ENCODE measurements around the gene TECPR2. TPM values are rescaled to one million over a fixed set of nuclear protein-coding genes. Genes with fewer than 3 reads are reported as not detected.
A peak's percentile ranks its signal among the peaks of the same experiment; 100 is the strongest.

The TECPR2 gene
- total RNA-seq, 6 donors from 2014 or later: 16.3 to 71.2 (median 24.6) TPM

DNA sequence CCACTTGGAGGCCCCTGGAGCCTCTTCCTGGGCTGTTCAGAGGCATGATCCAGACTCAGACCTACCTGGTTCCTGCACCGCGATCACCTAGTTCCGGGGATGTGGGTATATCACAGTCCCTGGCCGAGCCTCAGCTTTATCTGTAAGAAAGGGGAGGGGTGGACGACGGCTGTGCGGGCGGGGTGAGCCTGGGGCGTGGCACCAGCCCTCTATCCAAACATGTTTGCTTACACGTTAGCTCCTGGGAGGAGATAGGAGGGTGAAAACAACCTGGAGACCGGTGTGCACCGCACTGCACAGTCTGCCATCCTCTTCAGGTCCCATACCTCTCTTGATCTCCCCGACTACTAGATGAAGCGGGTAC lies 145.7 kb downstream of the TECPR2 start:
- peak; percentile 48 to 79 for DNase-seq

GRCh38 chr14:102508774-102509745 lies 146.3 kb downstream of the TECPR2 start:
- Histone ChIP-seq H3K4me1 (peaks cover 8 to 20% (median 17%) of the 10 kb centered on the region in 4 donors), H3K36me3 (peaks cover 0 to 12% (median 6%) of the 10 kb centered on the region in 4 donors), H3K9me3 (no peaks in the 10 kb centered on the region), H3K27ac (peak overlapping the region; percentile 63 to 81 (median 80)), H3K4me3 (peak overlapping the region; percentile 23 to 87 (median 78)), H3K27me3 (no peaks in the 10 kb centered on the region)
- ATAC-seq (ENCODE audit: low FRiP score in 2 of 2) (peak; percentile 16 to 73), DNase-seq (peak; percentile 63 to 94)
- WGBS, 2 donors: 6 to 57% methylated on average over 3 to 37 of the region's 110 CpGs
- TF ChIP-seq POLR2AphosphoS5 (IDR thresholded peaks at IDR 0.05) (no peak), CTCF (IDR thresholded peaks at IDR 0.05) (peak in 1 of 6 experiments; percentile 12), POLR2A (IDR thresholded peaks at IDR 0.05) (peak in 1 of 4 donors; percentile 53), EP300 (IDR thresholded peaks at IDR 0.05) (no peak)

More for the DNA sequence above, 145.7 kb downstream of the TECPR2 start:
- peak overlapping the region; percentile 63 to 81 (median 80) for H3K27ac ChIP-seq
- H3K27me3 ChIP-seq: no peaks in the 10 kb centered on the region
- 52 to 77% methylated on average over 11 to 14 of the region's 14 CpGs for WGBS, 2 donors
- TF ChIP-seq POLR2AphosphoS5 (IDR thresholded peaks at IDR 0.05): no peak
- TF ChIP-seq POLR2A (IDR thresholded peaks at IDR 0.05): no peak
- no peak for TF ChIP-seq EP300 (IDR thresholded peaks at IDR 0.05)
- TF ChIP-seq CTCF (IDR thresholded peaks at IDR 0.05): no peak
- peaks cover 8 to 20% (median 17%) of the 10 kb centered on the region in 4 donors for H3K4me1 ChIP-seq
- ATAC-seq (ENCODE audit: low FRiP score in 2 of 2): no peak
- H3K9me3 ChIP-seq: no peaks in the 10 kb centered on the region
- peaks cover 0 to 12% (median 6%) of the 10 kb centered on the region in 4 donors for H3K36me3 ChIP-seq
- H3K4me3 ChIP-seq: peak overlapping the region in 3 of 4 donors; percentile 75 to 87 (median 81)

DNA sequence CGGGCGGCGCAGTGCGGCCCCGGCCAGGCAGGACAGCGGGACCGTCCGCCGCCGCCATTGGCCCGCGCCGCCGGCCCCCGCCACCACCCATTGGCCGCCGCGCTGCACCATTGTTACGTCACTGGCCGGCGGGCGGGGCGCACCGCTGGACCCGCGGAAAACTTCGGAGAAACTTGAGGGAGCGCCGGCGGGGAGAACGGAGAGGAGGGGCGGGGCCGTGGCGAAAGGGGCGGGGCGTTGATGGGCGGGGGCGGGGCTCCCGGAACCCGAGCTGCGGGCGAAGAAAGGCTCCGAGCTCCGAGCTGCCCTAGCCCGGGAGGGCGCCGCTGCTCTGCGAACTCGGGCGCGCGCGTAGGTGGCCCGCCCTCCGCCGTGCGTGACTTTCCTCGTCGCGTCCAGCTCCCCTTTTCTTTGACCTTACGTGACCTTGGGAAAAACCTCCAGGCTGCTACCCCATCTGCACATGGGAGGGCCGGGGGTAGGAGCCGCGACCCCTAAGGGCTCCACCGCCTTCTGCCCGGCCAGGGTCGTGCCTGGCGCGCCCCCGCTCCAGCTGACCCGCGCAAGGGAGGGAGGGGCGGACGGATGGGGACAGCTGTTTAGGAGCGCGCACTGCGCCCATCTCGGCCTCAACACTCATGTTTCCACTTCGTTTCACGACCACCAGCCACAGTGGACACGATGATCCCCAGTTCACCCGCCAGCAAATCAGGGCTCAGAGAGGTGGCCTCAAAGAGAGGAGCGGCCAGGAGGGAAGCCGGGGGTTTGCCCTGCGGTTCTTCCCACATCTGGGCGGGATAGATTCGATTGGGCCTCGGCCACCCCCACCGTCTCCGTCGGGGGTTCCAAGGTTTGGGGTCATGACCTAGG lies 147.2 kb downstream of the TECPR2 start, which contains the start of gene ANKRD9:
Gene ANKRD9 (minus strand): TSS at position 31 of the 870 bp plus-strand sequence. CDS start 1,887 bp downstream, outside the sequence.
- Histone ChIP-seq H3K27ac (peak within 1 kb of the TSS; percentile 63 to 83 (median 81)), H3K4me1 (peaks cover 8 to 20% (median 17%) of the 10 kb centered on the region in 4 donors), H3K27me3 (no peaks in the 10 kb centered on the region), H3K36me3 (peaks cover 0 to 12% (median 6%) of the 10 kb centered on the region in 4 donors), H3K9me3 (no peaks in the 10 kb centered on the region), H3K4me3 (peak within 1 kb of the TSS; percentile 37 to 87 (median 78))
- TF ChIP-seq EP300 (IDR thresholded peaks at IDR 0.05) (no peak), POLR2AphosphoS5 (IDR thresholded peaks at IDR 0.05) (peak; percentile 26 to 42), POLR2A (IDR thresholded peaks at IDR 0.05) (peak in 1 of 4 donors; percentile 60)
- peak; percentile 95 to 99 for DNase-seq
- peak; percentile 89 to 94 for ATAC-seq (ENCODE audit: low FRiP score in 2 of 2)
- 6 to 9% methylated on average over 36 to 45 of the region's 91 CpGs for WGBS, 2 donors

GRCh38 chr14:102510616-102511520 lies 148.1 kb downstream of the TECPR2 start:
- WGBS, 2 donors: 67 to 70% methylated on average over 6 to 16 of the region's 19 CpGs
- TF ChIP-seq POLR2AphosphoS5 (IDR thresholded peaks at IDR 0.05): no peak
- no peak for TF ChIP-seq CTCF (IDR thresholded peaks at IDR 0.05)
- no peak for TF ChIP-seq POLR2A (IDR thresholded peaks at IDR 0.05)
- no peak for TF ChIP-seq EP300 (IDR thresholded peaks at IDR 0.05)
- peak; percentile 65 to 84 for DNase-seq
- peaks cover 0 to 12% (median 4%) of the 10 kb centered on the region in 4 donors for H3K36me3 ChIP-seq
- H3K9me3 ChIP-seq: no peaks in the 10 kb centered on the region
- H3K4me1 ChIP-seq: peaks cover 8 to 20% (median 17%) of the 10 kb centered on the region in 4 donors
- H3K27ac ChIP-seq: peak overlapping the region in 2 of 4 donors; percentile 81 to 83
- no peaks in the 10 kb centered on the region for H3K27me3 ChIP-seq
- ATAC-seq (ENCODE audit: low FRiP score in 2 of 2): peak; percentile 7 to 38
- H3K4me3 ChIP-seq: peak overlapping the region in 3 of 4 donors; percentile 75 to 87 (median 81)
